Measurements from ENCODE around the gene BTN2A1.
"Not testable (repeated sequence)": the region's sequence is repeated elsewhere in the genome, so short reads cannot be mapped to it uniquely, and the experiment has no call there.

Gene BTN2A1

GRCh38 chr6:26497610-26498009 lies 39.9 kb downstream of the BTN2A1 start:
- DNase-seq: no peak

- DNase-seq: no peak
These were observed 42.3 kb downstream of the BTN2A1 start, which contains the start of gene BTN1A1 for GRCh38 chr6:26500102-26500501. TSS of gene BTN1A1 (plus strand) at chr6:26500303. CDS start at chr6:26501287, 984 bp downstream.

- no peak for DNase-seq
These were observed 43.8 kb downstream of the BTN2A1 start for GRCh38 chr6:26501482-26501986.

GRCh38 chr6:26502165-26502564 lies 44.4 kb downstream of the BTN2A1 start:
- no peak for DNase-seq

- no peak for DNase-seq
These were observed 44.9 kb downstream of the BTN2A1 start for GRCh38 chr6:26502626-26503025.

- DNase-seq: no peak
These were observed 49.9 kb downstream of the BTN2A1 start for GRCh38 chr6:26507658-26508057.

- DNase-seq: not testable (repeated sequence)
These were observed 53.3 kb downstream of the BTN2A1 start for GRCh38 chr6:26511033-26511432.

- DNase-seq: no peak
These were observed 57.2 kb downstream of the BTN2A1 start for GRCh38 chr6:26514984-26515383.

- peak; percentile 39 for DNase-seq
These were observed 59.0 kb downstream of the BTN2A1 start for GRCh38 chr6:26516481-26517427.
